Sigmoid colon (tissue), 7 donors: ENCODE data around the gene MILR1. TPM values are rescaled to one million over a fixed set of nuclear protein-coding genes. Genes with fewer than 3 reads are reported as not detected.

Experiments used
- DNase-seq: peaks from one replicate; pipeline ENCODE4 v3.0.0-alpha.2; 2019
- H3K27ac ChIP-seq, 4 donors: fragments of 200-600 bp; sonication (generic); one replicate each; pipeline ENCODE4 v1.5.1; 2016 to 2019; ENCODE audit warnings: mild to moderate bottlenecking in 1 of 4
- H3K27me3 ChIP-seq, 3 donors: fragments of 200-600 bp; sonication (generic); one replicate each; pipeline ENCODE4 v1.5.1; 2019; ENCODE audit warnings: mild to moderate bottlenecking in 1 of 3
- H3K36me3 ChIP-seq, 4 donors: fragments of 200-600 bp; sonication (generic); one replicate each; pipeline ENCODE4 v1.5.1; 2016 to 2019
- H3K4me1 ChIP-seq, 4 donors: fragments of 200-600 bp; sonication (generic); one replicate each; pipeline ENCODE4 v1.5.1; 2017 to 2019
- H3K4me3 ChIP-seq, 4 donors: fragments of 200-600 bp; sonication (generic); one replicate each; pipeline ENCODE4 v1.5.1; 2017 to 2019; ENCODE audit warnings: mild to moderate bottlenecking in 2 of 4, moderate library complexity in 1 of 4
- H3K9me3 ChIP-seq, 4 donors: fragments of 200-600 bp in 3 of 4; sonication (generic) in 3 of 4; one replicate each; pipeline versions ENCODE4 v1.5.1 to v1.6.1; 2013 to 2019
- EP300 ChIP-seq, 4 donors: sonication (generic); formaldehyde crosslinking; IDR thresholded peaks; one replicate each; pipeline ENCODE4 v1.6.1; 2017; ENCODE audit warnings: antibody characterized with exemption in 4 of 4
- POLR2A ChIP-seq, 2 donors: fragments of 450-650 bp; IDR thresholded peaks; one replicate each; pipeline ENCODE4 v1.6.1; 2016; ENCODE audit warnings: antibody characterized with exemption in 2 of 2, mild to moderate bottlenecking in 2 of 2, moderate library complexity in 2 of 2
- POLR2AphosphoS5 ChIP-seq, 4 donors: sonication (generic); formaldehyde crosslinking; IDR thresholded peaks; one replicate each; pipeline ENCODE4 v1.6.1; 2017; ENCODE audit warnings: antibody characterized with exemption in 4 of 4
- WGBS, 2 donors: extraction: QIAGEN DNeasy Blood & Tissue Kit; methylation state at CpG; one replicate each; pipeline ENCODE4 v1.1.7; 2013; 5-methylcytosine and 5-hydroxymethylcytosine counted together
- intact Hi-C: fragments of 100-400 bp; cut with DNase I; formaldehyde crosslinking; loops from one replicate; pipeline ENCODE4 v1.15.1; 2023
- polyA plus RNA-seq, 3 donors: library from polyadenylated mRNA; stranded (reverse); fragments of 200-250 nt; gene quantifications; one replicate each; pipeline ENCODE4 v1.2.3, GENCODE V29; 2013
- total RNA-seq, 4 donors: library from RNA; depleted of rRNA; stranded (reverse); fragments of >200 nt; gene quantifications; one replicate each; pipeline ENCODE4 v1.1.0, GENCODE V29; 2016
- TF ChIP-seq, protein P1 (sequence below), 4 experiments: fragments of 450-650 bp in 3 of 4; fragments of 200-600 bp in 1 of 4; IDR thresholded peaks; one replicate each; pipeline ENCODE4 v1.5.1; 2016 to 2019; ENCODE audit warnings: antibody characterized with exemption in 4 of 4, mild to moderate bottlenecking in 3 of 4, moderate library complexity in 2 of 4
- donor health status: healthy with polysubstance abuse.
- donor health status: Bipolar disorder and iron deficiency.
- donor health status: healthy.

The MILR1 gene
- total and polyA plus RNA-seq, 7 donors: 1.8 to 7.8 (median 4.4) TPM

DNA sequence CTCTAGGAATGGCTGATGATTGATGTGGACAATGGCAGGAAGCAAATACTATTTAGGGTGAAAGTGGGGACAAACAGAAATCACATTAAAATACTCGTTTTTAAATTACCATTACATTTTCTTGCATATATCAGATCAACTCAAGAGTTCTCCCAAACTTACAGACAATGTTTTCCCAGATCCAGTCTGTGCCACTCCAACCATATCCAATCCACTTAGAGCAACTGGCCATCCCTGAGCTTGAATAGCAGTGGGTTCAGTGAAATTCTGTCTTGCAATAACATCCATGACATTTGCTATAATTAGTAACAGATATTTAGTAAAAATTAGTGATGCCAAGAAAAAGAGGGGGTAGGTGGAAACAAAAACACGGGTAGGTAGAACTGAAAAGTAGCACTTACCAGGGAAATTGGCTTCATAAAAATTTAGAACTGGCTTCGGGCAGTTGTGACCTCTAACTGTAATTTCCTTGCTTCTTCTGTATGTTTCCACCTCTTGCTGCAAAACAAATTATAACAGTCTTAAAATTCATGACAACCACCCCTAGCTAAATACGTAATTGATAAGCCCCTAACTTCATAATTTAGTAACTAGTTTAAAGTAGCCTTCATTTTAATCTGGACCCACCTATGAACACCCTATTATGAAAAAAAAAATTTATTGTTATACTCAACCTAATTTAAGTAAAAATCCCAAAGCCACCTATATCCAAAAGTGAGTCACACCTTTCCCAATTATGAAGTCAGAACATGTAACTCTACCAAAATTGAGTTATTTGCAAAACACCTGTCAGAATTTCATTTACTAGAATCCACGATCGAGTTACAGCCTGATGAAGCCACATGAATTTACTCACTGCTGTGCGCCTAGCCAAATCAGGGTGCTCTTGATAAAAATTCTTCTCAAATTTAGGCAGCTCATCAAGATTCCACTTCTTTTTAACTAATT, 55.2 kb downstream of the MILR1 start:
- Histone ChIP-seq H3K27me3 (no peaks in the 10 kb centered on the region), H3K9me3 (no peaks in the 10 kb centered on the region), H3K36me3 (peaks cover 49 to 65% (median 51%) of the 10 kb centered on the region in 4 donors), H3K27ac (peak overlapping the region; percentile 95 to 100 (median 98)), H3K4me3 (peak overlapping the region; percentile 78 to 90 (median 80)), H3K4me1 (peaks cover 0 to 68% (median 58%) of the 10 kb centered on the region in 4 donors)
- 33 to 38% methylated on average over 7 of the region's 7 CpGs for WGBS, 2 donors
- no peak for DNase-seq
- intact Hi-C loops: loop anchor here (10.0 kb wide), 1 partner anchor 359 kb away; no protein-coding TSS in a partner anchor
- TF ChIP-seq POLR2A (IDR thresholded peaks at IDR 0.05) (no peak), POLR2AphosphoS5 (IDR thresholded peaks at IDR 0.05) (no peak), EP300 (IDR thresholded peaks at IDR 0.05) (no peak)
- TF ChIP-seq, protein P1, sequence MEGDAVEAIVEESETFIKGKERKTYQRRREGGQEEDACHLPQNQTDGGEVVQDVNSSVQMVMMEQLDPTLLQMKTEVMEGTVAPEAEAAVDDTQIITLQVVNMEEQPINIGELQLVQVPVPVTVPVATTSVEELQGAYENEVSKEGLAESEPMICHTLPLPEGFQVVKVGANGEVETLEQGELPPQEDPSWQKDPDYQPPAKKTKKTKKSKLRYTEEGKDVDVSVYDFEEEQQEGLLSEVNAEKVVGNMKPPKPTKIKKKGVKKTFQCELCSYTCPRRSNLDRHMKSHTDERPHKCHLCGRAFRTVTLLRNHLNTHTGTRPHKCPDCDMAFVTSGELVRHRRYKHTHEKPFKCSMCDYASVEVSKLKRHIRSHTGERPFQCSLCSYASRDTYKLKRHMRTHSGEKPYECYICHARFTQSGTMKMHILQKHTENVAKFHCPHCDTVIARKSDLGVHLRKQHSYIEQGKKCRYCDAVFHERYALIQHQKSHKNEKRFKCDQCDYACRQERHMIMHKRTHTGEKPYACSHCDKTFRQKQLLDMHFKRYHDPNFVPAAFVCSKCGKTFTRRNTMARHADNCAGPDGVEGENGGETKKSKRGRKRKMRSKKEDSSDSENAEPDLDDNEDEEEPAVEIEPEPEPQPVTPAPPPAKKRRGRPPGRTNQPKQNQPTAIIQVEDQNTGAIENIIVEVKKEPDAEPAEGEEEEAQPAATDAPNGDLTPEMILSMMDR (IDR thresholded peaks at IDR 0.05): no peak

DNA sequence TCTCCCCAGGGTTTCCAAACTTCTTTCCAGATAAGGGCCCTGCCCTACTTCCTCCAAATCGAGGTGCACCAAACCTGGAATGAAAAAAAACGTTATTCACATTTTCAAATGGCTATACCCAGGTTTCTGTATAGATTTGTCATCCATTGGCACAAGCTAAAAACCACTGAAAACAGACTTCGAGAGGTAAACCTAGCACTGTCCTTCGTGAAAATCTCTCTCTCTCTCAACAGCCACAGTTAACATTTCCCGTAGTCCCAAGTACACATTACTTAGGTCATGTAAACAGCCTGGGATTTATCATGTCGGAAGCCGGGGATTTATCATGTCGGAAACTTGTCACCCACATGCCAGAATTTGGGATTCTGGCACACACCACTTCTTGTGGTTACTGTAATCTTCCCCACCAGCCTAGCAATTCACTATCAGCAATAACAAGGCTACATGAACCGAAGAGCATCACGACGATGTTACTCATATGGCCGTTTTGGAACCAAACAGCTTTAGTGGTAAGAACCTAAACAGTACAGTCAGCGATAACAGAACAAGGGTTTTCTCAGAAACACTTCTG, 55.9 kb downstream of the MILR1 start:
- H3K27me3 ChIP-seq: no peaks in the 10 kb centered on the region
- peak overlapping the region; percentile 95 to 100 (median 98) for H3K27ac ChIP-seq
- peaks cover 0 to 70% (median 63%) of the 10 kb centered on the region in 4 donors for H3K4me1 ChIP-seq
- DNase-seq: no peak
- peak overlapping the region; percentile 78 to 90 (median 80) for H3K4me3 ChIP-seq
- peaks cover 45 to 65% (median 46%) of the 10 kb centered on the region in 4 donors for H3K36me3 ChIP-seq
- H3K9me3 ChIP-seq: no peaks in the 10 kb centered on the region
- 0 to 1% methylated on average over 13 of the region's 13 CpGs for WGBS, 2 donors
- intact Hi-C loops: loop anchor here (5.0 to 10.0 kb wide), 3 partner anchors 157 to 678 kb away; partner anchors contain the start of genes FTSJ3, PSMC5 and SMURF2
- TF ChIP-seq POLR2AphosphoS5 (IDR thresholded peaks at IDR 0.05) (no peak), EP300 (IDR thresholded peaks at IDR 0.05) (no peak), POLR2A (IDR thresholded peaks at IDR 0.05) (no peak)
- TF ChIP-seq, protein P1 (IDR thresholded peaks at IDR 0.05): no peak

DNA sequence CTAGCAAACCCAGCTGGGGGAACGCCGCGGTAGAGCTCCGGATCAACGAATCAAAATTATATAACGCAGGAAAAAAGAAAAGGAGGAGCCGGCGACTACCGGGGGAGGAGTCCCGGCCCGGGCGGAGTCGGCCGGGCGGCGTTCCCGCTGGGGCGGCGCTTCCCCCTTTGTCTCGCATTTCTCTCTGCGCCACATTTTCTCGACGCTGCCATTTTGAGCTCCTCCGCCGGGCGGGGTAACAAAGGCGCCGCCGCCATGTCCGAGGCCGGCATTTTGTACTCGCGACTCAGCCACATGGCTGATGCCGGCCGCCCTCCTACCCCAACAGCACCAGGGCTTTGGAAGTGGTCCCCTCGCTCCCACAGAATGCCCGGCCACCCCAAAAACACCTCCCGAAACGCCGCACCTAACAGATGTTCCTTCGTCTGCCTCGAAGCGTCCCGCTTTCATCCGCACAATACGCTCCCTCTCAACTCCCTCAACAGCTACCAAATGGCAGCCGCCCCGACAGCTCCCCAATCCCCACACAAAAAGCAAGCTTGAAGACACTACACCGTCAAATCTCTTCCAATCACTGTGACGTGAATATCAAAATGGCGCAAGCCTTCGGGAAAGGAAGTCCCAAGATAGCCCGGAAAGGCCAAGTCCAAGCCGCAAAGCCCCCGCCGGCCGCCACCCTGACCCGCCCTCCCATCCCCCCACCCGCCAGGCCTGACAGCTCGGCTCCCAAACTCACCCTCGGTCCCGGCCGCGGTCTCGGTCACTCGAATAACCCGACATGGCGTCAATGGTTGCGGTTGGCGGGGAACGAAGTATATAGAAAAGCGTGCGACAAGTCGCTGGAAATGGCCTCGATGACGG, 56.7 kb downstream of the MILR1 start:
- Histone ChIP-seq H3K36me3 (peaks cover 40 to 65% (median 42%) of the 10 kb centered on the region in 4 donors), H3K9me3 (no peaks in the 10 kb centered on the region), H3K4me1 (peaks cover 0 to 66% (median 57%) of the 10 kb centered on the region in 4 donors), H3K27me3 (no peaks in the 10 kb centered on the region), H3K4me3 (peak overlapping the region; percentile 78 to 90 (median 80)), H3K27ac (peak overlapping the region; percentile 95 to 100 (median 98))
- peak; percentile 81 to 90 (median 88) for TF ChIP-seq POLR2AphosphoS5 (IDR thresholded peaks at IDR 0.05)
- TF ChIP-seq, protein P1 (IDR thresholded peaks at IDR 0.05): no peak
- no peak for TF ChIP-seq EP300 (IDR thresholded peaks at IDR 0.05)
- TF ChIP-seq POLR2A (IDR thresholded peaks at IDR 0.05): peak; percentile 47 to 52
- peak; percentile 97 for DNase-seq
- intact Hi-C loops: loop anchor here (5.0 to 10.0 kb wide), 3 partner anchors 157 to 678 kb away; partner anchors contain the start of genes FTSJ3, PSMC5 and SMURF2
- 0% methylated on average over 76 of the region's 76 CpGs for WGBS, 2 donors

GRCh38 chr17:64506201-64506575, 57.3 kb downstream of the MILR1 start, which contains the start of gene DDX5:
Gene DDX5, minus strand, starts transcription at chr17:64506289. Its CDS starts 170 bp downstream, at chr17:64506119.
- Histone ChIP-seq H3K9me3 (no peaks in the 10 kb centered on the region), H3K27ac (peak within 1 kb of the TSS; percentile 95 to 100 (median 98)), H3K4me3 (peak within 1 kb of the TSS; percentile 78 to 90 (median 80)), H3K36me3 (peaks cover 34 to 65% (median 41%) of the 10 kb centered on the region in 4 donors), H3K27me3 (no peaks in the 10 kb centered on the region), H3K4me1 (peaks cover 0 to 59% (median 51%) of the 10 kb centered on the region in 4 donors)
- TF ChIP-seq, protein P1 (IDR thresholded peaks at IDR 0.05): no peak
- TF ChIP-seq POLR2AphosphoS5 (IDR thresholded peaks at IDR 0.05): peak; percentile 98 to 100 (median 100)
- peak; percentile 97 for TF ChIP-seq POLR2A (IDR thresholded peaks at IDR 0.05)
- intact Hi-C loops: loop anchor here (5.0 to 10.0 kb wide), 3 partner anchors 156 to 679 kb away; partner anchors contain the start of genes FTSJ3, PSMC5 and SMURF2
- WGBS, 2 donors: 0% methylated on average over 31 of the region's 31 CpGs
- peak; percentile 99 for DNase-seq
